GM23248 (cell line): Measurements from ENCODE around the gene SUPT20H.

Experiments
- EZH2 ChIP-seq: fragments of 200-600 bp; sonication (generic); IDR thresholded peaks from 2 replicates; pipeline ENCODE4 v1.6.1; 2018; ENCODE audit warnings: antibody characterized with exemption, mild to moderate bottlenecking; ENCODE audit not compliant: insufficient read depth, poor library complexity, severe bottlenecking
- EZH2phosphoT487 ChIP-seq: fragments of 200-600 bp; sonication (generic); IDR thresholded peaks from 2 replicates; pipeline ENCODE4 v1.6.1; 2018; ENCODE audit warnings: antibody characterized with exemption, moderate library complexity, mild to moderate bottlenecking, low read depth; ENCODE audit not compliant: insufficient read depth

DNA sequence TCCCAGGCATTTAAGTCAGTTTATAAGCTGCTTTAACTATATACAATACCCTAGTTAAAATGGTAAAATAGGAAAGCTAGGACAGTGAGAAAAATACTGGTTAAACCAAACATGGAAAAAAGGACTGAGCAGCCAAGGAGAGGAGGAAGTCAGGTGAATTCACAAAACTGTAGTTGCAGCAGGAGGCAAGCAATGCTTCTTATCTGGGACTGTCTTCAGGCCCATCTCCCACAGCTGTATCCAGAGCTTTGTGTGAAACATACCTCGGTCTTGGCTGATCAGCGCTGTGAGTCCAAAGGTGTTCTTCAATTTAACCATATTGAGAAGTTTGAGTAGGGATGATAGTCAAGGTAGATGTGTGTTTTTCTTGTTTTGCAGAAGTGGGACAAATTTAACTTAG lies 15.7 kb upstream of the SUPT20H start:
- TF ChIP-seq EZH2 (no peak), EZH2phosphoT487 (no peak)
